PC-9 (cell line): ENCODE data around the gene SLC38A3. TPM values are rescaled to one million over a fixed set of nuclear protein-coding genes. Genes with fewer than 3 reads are reported as not detected.
A peak's percentile ranks its signal among the peaks of the same experiment; 100 is the strongest.

ENCODE experiments used
- BruUV-seq: library from RNA; stranded (reverse); fragments of 400-500 nt; replicated peaks from 2 replicates; lab custom pipeline; 2021; lab: Mats Ljungman, UMichigan
- CTCF ChIA-PET: fragments of 300-600 bp; sonication (Branson Sonifier 250); formaldehyde crosslinking; loops from one replicate; lab custom pipeline; 2022; ENCODE audit warnings: antibody characterized with exemption; lab: Charles Lee
- POLR2A ChIA-PET: fragments of 300-600 bp; sonication (Branson Sonifier 250); formaldehyde crosslinking; loops from one replicate; lab custom pipeline; 2022; ENCODE audit warnings: antibody characterized with exemption; ENCODE audit not compliant: unreplicated experiment; lab: Charles Lee
- DNase-seq, 2 experiments: peaks; one replicate each; pipeline versions ENCODE4 v3.0.0 to v3.0.0-alpha.2; 2015 to 2022; ENCODE audit warnings: mixed read lengths in 1 of 2
- H2AFZ ChIP-seq: fragments of 200-600 bp; sonication (generic); 2 replicates; pipeline ENCODE4 v1.8.1; 2017; ENCODE audit warnings: antibody characterized with exemption
- H3F3A ChIP-seq: fragments of 200-600 bp; sonication (generic); 2 replicates; pipeline ENCODE4 v1.8.1; 2017; ENCODE audit warnings: antibody characterized with exemption, mild to moderate bottlenecking, low read depth; ENCODE audit not compliant: insufficient read depth
- H3K27ac ChIP-seq: fragments of 200-600 bp; sonication (generic); 2 replicates; pipeline ENCODE4 v1.6.1; 2016; ENCODE audit warnings: mixed run types
- H3K27me3 ChIP-seq: fragments of 200-600 bp; sonication (generic); 2 replicates; pipeline ENCODE4 v1.6.1; 2016; ENCODE audit warnings: low read depth, mixed run types; ENCODE audit not compliant: insufficient read depth
- H3K36me3 ChIP-seq: fragments of 200-600 bp; sonication (generic); 2 replicates; pipeline ENCODE4 v1.6.1; 2016; ENCODE audit warnings: low read depth, mixed run types
- H3K4me1 ChIP-seq: fragments of 200-600 bp; sonication (generic); replicated peaks from 2 replicates; pipeline ENCODE4 v1.6.1; 2016; ENCODE audit warnings: mixed run types; ENCODE audit not compliant: insufficient read depth
- H3K4me2 ChIP-seq: fragments of 200-600 bp; sonication (generic); 2 replicates; pipeline ENCODE4 v1.6.1; 2017; ENCODE audit warnings: mixed run types
- H3K4me3 ChIP-seq: fragments of 200-600 bp; sonication (generic); 2 replicates; pipeline ENCODE4 v1.6.1; 2016; ENCODE audit warnings: mixed run types
- H3K79me2 ChIP-seq: fragments of 200-600 bp; sonication (generic); 2 replicates; pipeline ENCODE4 v1.6.1; 2017; ENCODE audit warnings: low read depth, mixed run types
- H3K9me2 ChIP-seq: fragments of 200-600 bp; sonication (generic); 2 replicates; pipeline ENCODE4 v1.8.1; 2017; ENCODE audit warnings: mild to moderate bottlenecking; ENCODE audit not compliant: insufficient read depth
- H3K9me3 ChIP-seq: fragments of 200-600 bp; sonication (generic); 2 replicates; pipeline ENCODE4 v1.8.1; 2016; ENCODE audit warnings: low read depth; ENCODE audit not compliant: insufficient read depth
- H4K20me1 ChIP-seq: fragments of 200-600 bp; sonication (generic); 2 replicates; pipeline ENCODE4 v1.8.1; 2017; ENCODE audit not compliant: insufficient read depth
- EZH2 ChIP-seq: fragments of 200-600 bp; sonication (generic); IDR thresholded peaks from 2 replicates; pipeline ENCODE4 v1.8.0; 2017; ENCODE audit warnings: antibody characterized with exemption, low read depth
- intact Hi-C: fragments of 100-400 bp; cut with micrococcal nuclease; formaldehyde crosslinking; loops from one replicate; pipeline ENCODE4 v1.10.0; 2022; ENCODE audit not compliant: unreplicated experiment
- total RNA-seq: library from RNA; stranded (reverse); gene quantifications from 2 replicates; pipeline ENCODE4 v1.2.3, GENCODE V29; 2021
- TF ChIP-seq, protein P1 (sequence below): fragments of 200-600 bp; sonication (generic); conservative IDR thresholded peaks from 2 replicates; pipeline ENCODE4 v1.6.1; 2017; ENCODE audit warnings: mixed run types, antibody characterized with exemption, mild to moderate bottlenecking, moderate library complexity

SLC38A3 gene
- total RNA-seq, 1 experiment from 2014 or later, result 0.37 TPM

DNA sequence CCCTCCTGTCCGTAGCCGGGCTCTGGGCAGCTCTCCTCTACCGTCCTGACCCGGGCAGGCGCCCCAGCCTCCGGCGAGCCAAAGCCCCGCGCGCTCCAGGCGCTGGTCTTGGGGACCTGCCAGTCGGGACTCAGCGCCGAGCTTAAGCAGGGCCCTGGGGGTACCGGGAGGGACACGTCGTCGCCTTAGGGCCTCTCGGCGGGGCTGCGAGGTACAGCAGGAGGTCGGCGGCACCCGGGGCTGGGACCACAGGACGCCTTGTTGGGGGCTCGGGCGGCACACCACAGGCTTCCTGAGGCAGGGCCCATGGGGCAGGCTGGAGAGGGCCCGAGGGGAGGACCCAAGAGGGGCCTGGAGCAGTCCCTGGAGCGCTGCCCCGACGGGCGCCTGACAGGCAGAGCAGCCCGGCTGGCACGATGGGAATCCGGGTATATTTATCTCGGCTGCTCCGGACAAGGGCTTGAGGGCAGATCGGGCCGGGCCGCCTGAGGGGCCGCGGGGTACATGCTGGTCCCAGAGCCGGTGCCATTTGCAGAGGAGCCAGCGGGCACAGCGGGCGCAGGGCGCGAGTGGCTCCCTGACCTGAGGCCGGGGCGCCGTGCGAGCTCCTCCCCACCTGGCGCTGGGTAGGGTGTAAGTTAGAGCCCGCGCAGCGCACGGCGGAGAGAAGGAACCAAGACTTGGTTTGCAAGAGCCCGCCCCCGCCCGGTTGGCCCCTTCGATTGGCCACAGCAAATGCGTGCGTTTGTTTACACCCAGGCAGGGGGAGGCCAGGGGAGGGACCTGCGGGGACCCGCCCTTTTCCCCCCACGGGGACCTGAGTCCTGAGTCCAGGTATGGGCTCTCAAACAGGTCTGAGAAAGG is 574 bp downstream of the SLC38A3 start:
- TF ChIP-seq EZH2, result no peak; the same call in 1 of the 2 replicates
- TF ChIP-seq, protein P1, sequence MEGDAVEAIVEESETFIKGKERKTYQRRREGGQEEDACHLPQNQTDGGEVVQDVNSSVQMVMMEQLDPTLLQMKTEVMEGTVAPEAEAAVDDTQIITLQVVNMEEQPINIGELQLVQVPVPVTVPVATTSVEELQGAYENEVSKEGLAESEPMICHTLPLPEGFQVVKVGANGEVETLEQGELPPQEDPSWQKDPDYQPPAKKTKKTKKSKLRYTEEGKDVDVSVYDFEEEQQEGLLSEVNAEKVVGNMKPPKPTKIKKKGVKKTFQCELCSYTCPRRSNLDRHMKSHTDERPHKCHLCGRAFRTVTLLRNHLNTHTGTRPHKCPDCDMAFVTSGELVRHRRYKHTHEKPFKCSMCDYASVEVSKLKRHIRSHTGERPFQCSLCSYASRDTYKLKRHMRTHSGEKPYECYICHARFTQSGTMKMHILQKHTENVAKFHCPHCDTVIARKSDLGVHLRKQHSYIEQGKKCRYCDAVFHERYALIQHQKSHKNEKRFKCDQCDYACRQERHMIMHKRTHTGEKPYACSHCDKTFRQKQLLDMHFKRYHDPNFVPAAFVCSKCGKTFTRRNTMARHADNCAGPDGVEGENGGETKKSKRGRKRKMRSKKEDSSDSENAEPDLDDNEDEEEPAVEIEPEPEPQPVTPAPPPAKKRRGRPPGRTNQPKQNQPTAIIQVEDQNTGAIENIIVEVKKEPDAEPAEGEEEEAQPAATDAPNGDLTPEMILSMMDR, result no peak
- Histone ChIP-seq H3K4me3 (no peak overlapping the region; the same call in 1 of the 2 replicates), H3F3A (no peaks in the 10 kb centered on the region), H3K4me1 (no peaks in the 10 kb centered on the region; the same call in 1 of the 2 replicates), H2AFZ (no peak overlapping the region), H4K20me1 (no peaks in the 10 kb centered on the region), H3K36me3 (no peaks in the 10 kb centered on the region), H3K27ac (no peak overlapping the region), H3K9me3 (no peaks in the 10 kb centered on the region), H3K79me2 (no peaks in the 10 kb centered on the region), H3K27me3 (peaks cover 21% of the 10 kb centered on the region; the same call in 1 of the 2 replicates), H3K4me2 (peak overlapping the region; percentile 42; the same call in 1 of the 2 replicates), H3K9me2 (no peaks in the 10 kb centered on the region)
- intact Hi-C loops, result no loop called here
- no TSS peak for BruUV-seq
- ChIA-PET POLR2A (no interaction called here), CTCF (interaction anchor here (1.1 kb wide), 1 partner anchor 11 kb away, joined by 6 read pairs; no protein-coding TSS in a partner anchor)
- DNase-seq, result peak in 1 of 2 experiments; percentile 52

DNA sequence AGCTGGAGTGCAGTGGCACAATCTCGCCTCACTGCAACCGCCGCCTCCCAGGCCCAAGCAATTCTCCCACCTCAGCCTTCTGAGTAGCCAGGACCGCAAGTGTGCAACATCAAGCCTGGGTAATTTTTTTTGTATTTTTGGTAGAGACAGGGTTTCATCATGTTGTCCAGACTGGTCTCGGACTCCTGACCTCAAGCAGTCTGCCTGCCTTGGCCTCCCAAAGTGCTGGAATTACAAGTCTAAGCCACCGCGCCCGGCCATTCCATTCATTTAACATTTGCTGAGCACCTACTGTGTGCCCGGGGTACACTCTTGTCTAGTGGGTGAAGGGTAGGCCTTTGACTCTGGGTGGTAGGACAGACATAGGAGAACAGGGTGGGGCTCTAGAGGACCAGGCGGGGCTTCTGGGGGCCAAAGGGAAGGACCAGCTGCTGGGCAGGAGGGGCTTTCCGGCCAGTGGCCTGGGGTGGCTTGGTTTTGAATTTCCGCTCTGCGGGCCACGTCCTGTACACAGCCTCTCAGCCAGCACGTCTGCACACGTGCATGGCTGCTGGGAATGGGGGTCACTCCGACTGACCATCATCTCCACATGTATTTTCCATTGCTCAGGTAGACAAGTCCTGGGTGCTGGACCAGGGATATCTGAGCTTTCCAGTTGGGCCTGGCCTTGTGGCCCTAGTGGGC is 2.4 kb downstream of the SLC38A3 start:
- intact Hi-C loops, result no loop called here
- Histone ChIP-seq H3K9me3 (no peaks in the 10 kb centered on the region), H2AFZ (no peak overlapping the region), H3F3A (no peaks in the 10 kb centered on the region), H4K20me1 (no peaks in the 10 kb centered on the region), H3K4me3 (no peak overlapping the region), H3K27me3 (peaks cover 21% of the 10 kb centered on the region; the same call in 1 of the 2 replicates), H3K36me3 (no peaks in the 10 kb centered on the region), H3K4me1 (no peaks in the 10 kb centered on the region; the same call in 1 of the 2 replicates), H3K4me2 (no peak overlapping the region), H3K9me2 (no peaks in the 10 kb centered on the region), H3K27ac (no peak overlapping the region), H3K79me2 (no peaks in the 10 kb centered on the region)
- CTCF ChIA-PET, result interaction anchor here (0.6 kb wide), 1 partner anchor 71 kb away, joined by 3 read pairs; no protein-coding TSS in a partner anchor
- TF ChIP-seq, protein P1, result no peak
- no peak for TF ChIP-seq EZH2
- POLR2A ChIA-PET, result no interaction called here
- BruUV-seq, result no TSS peak
- DNase-seq, result no peak

DNA sequence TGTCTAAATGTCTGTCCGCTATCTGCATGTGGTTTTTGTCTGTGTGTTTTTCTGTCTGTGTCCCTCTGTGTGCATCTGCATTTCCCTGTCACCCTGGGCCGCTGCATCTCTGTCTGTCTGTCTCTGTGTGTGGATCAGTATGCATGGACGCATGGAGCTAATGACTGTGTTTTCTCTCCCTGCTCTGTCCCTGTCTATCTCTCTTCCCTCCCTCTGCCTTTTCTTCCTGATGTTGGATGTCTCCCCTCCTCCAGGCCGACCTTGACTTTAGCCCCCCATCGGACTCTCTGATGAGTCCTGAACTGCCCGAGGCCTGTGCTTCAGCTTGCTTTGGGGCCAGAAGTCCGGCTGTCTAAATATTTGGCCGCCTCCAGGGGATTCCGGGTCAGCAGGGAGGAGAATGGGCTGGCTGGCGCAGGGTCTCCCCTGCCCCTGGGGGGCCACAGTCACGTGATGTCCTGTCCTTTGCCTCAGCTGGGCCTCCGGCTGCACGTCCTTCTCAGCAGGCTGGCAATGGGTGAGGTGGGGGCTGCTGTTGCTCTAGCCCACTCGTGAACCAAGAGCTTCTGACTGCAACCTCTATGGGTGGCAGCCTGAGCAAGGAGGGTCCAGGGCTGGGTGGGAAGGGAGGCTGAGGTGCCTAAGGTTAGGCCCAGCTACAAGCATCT is 3.7 kb downstream of the SLC38A3 start:
- intact Hi-C loops, result no loop called here
- TF ChIP-seq, protein P1, result no peak
- no peak for TF ChIP-seq EZH2
- no TSS peak for BruUV-seq

More for the DNA sequence above, 3.7 kb downstream of the SLC38A3 start:
- Histone ChIP-seq H3K9me3 (no peaks in the 10 kb centered on the region), H3K27ac (no peak overlapping the region), H3K27me3 (peaks cover 21% of the 10 kb centered on the region; the same call in 1 of the 2 replicates), H4K20me1 (no peaks in the 10 kb centered on the region), H3K36me3 (no peaks in the 10 kb centered on the region), H3K79me2 (no peaks in the 10 kb centered on the region), H2AFZ (no peak overlapping the region), H3K4me2 (no peak overlapping the region), H3K9me2 (no peaks in the 10 kb centered on the region), H3K4me3 (no peak overlapping the region), H3K4me1 (no peaks in the 10 kb centered on the region; the same call in 1 of the 2 replicates), H3F3A (no peaks in the 10 kb centered on the region)
- DNase-seq, result no peak
- ChIA-PET POLR2A (no interaction called here), CTCF (no interaction called here)
